ENCODE measurements around the gene XYLT1. TPM values are rescaled to one million over a fixed set of nuclear protein-coding genes. Genes with fewer than 3 reads are reported as not detected.

Gene XYLT1
- total RNA-seq, 1 experiment from 2014 or later = 14.5 TPM

- no peak overlapping the region for H3K4ac ChIP-seq (ENCODE audit: low read depth, low read length)
- Mint-ChIP-seq H3K27ac (no peak overlapping the region; a peak in 1 of 7 replicates), H3K27me3 (ENCODE audit: low read depth) (no peaks in the 10 kb centered on the region), H3K4me3 (no peak overlapping the region), H3K9me3 (no peaks in the 10 kb centered on the region), H3K36me3 (ENCODE audit: insufficient read depth in 1 of 3, low read depth in 3 of 3) (peaks cover 0 to 2% (median 0%) of the 10 kb centered on the region in 3 experiments; a peak in 1 of 7 replicates), H3K4me1 (peaks cover 19 to 21% of the 10 kb centered on the region in 2 experiments)
- no peak overlapping the region for H2BK12ac ChIP-seq (ENCODE audit: insufficient read length, low read depth, low read length)
- no peak overlapping the region for H3K9ac ChIP-seq (ENCODE audit: extremely low read depth, insufficient read length, low read length)
- H3K27me3 ChIP-seq (ENCODE audit: insufficient read depth, low read length) = no peaks in the 10 kb centered on the region
- no peaks in the 10 kb centered on the region for H3K9me3 ChIP-seq (ENCODE audit: control insufficient read depth, low read depth, low read length)
- TF ChIP-seq CTCF (conservative IDR thresholded peaks at IDR 0.05) = no peak
- H4K20me1 ChIP-seq (ENCODE audit: control insufficient read depth, insufficient read depth, insufficient read length) = no peaks in the 10 kb centered on the region
- H2BK5ac ChIP-seq (ENCODE audit: insufficient read length, low read length) = no peak overlapping the region
- no peak overlapping the region for H4K5ac ChIP-seq (ENCODE audit: insufficient read length, low read depth, low read length)
- no peak overlapping the region for H2AFZ ChIP-seq (ENCODE audit: low read length)
- no peaks in the 10 kb centered on the region for H3K4me1 ChIP-seq (ENCODE audit: insufficient read depth, low read length)
- no peak overlapping the region for H3T11ph ChIP-seq (ENCODE audit: low read length)
- no peak overlapping the region for H4K91ac ChIP-seq (ENCODE audit: insufficient read length, low read depth, low read length)
- no peak overlapping the region for H4K8ac ChIP-seq (replicated peaks; ENCODE audit: insufficient read length, low read depth, low read length)
- no peak overlapping the region for H2AK5ac ChIP-seq (ENCODE audit: insufficient read length, low read length)
- H3K56ac ChIP-seq (ENCODE audit: insufficient read length, low read depth, low read length) = no peak overlapping the region
- H3K18ac ChIP-seq (ENCODE audit: insufficient read length, low read depth, low read length) = no peak overlapping the region
- H3K79me2 ChIP-seq (ENCODE audit: insufficient read depth, low read length) = no peaks in the 10 kb centered on the region
- H3K4me2 ChIP-seq (ENCODE audit: insufficient read depth, insufficient read length, low read length) = no peak overlapping the region
- H3K23me2 ChIP-seq (ENCODE audit: insufficient read length, low read depth, low read length, poor library complexity, severe bottlenecking) = no peaks in the 10 kb centered on the region
- no CpG with 5 or more reads among the region's 4 CpGs for WGBS (ENCODE audit: extremely low coverage, insufficient read length, low lambda C conversion rate)
- no peak overlapping the region for H3K23ac ChIP-seq (ENCODE audit: insufficient read length, low read depth, low read length)
- no peak for DNase-seq
- no peaks in the 10 kb centered on the region for H3K79me1 ChIP-seq (ENCODE audit: insufficient read depth, low read depth, low read length, poor library complexity, severe bottlenecking)
- H3K14ac ChIP-seq (ENCODE audit: insufficient read depth, low read length) = no peak overlapping the region; the same call in 1 of the 2 replicates
- no peak overlapping the region for H2BK120ac ChIP-seq (ENCODE audit: low read depth, low read length, poor library complexity, severe bottlenecking)
- no peak overlapping the region for H2BK15ac ChIP-seq (ENCODE audit: low read depth, low read length)
- H2BK20ac ChIP-seq (ENCODE audit: low read depth, low read length, poor library complexity, severe bottlenecking) = no peak overlapping the region
- no peak overlapping the region for H3K27ac ChIP-seq (ENCODE audit: insufficient read length, low read depth, low read length)
Observed at GRCh38 chr16:17273142-17273561, 197.6 kb downstream of the XYLT1 start.

Data from H9 (cell line).